Measurements from ENCODE around the gene MBD3L4. TPM values are rescaled to one million over a fixed set of nuclear protein-coding genes. Genes with fewer than 3 reads are reported as not detected.
"Not testable (repeated sequence)": the region's sequence is repeated elsewhere in the genome, so short reads cannot be mapped to it uniquely, and the experiment has no call there.

MBD3L4 gene
- polyA plus RNA-seq (2013, experiment 1 of 2) = not detected
- not detected for polyA plus RNA-seq (2013, experiment 2 of 2)

GRCh38 chr19:7040079-7040478, at the start of gene MBD3L4:
TSS of gene MBD3L4 (minus strand) at chr19:7040179. CDS start at chr19:7040144, 35 bp downstream.
- H3K4me3 ChIP-seq (ENCODE audit: extremely low read depth, insufficient read depth, low read length, poor library complexity, severe bottlenecking); H3K36me3 ChIP-seq (ENCODE audit: control insufficient read depth, insufficient read depth, low read length); H3K27ac ChIP-seq (ENCODE audit: low read depth, low read length, severe bottlenecking); H3K9me3 ChIP-seq (ENCODE audit: control insufficient read depth, low read length); H3K4me1 ChIP-seq (ENCODE audit: control insufficient read depth, insufficient read depth, low read length, poor library complexity, severe bottlenecking): not testable (repeated sequence)
- no CpG with 5 or more reads among the region's 9 CpGs for WGBS, 2 experiments (ENCODE audit: insufficient coverage in 2 of 2)

DNA sequence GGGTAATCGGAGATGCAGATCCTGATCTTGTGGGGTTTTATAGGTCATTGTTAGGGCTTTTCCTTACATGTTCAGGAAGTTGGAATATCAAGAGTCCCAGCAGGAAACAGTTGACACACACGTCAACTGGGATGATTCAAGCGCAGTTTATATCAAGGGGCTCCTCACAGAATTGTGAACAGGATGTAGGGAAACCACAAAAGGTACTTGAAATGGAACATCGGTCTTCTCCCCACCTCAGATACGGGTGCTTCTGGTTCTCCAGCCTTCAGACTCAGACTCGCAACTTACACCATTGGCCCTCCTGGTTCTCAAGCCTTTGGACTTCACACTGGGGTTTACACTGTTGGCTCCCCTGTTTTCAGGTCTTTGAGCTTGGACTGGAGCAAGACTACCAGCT, 49.0 kb upstream of the MBD3L4 start:
- Histone ChIP-seq H3K4me3 (ENCODE audit: extremely low read depth, insufficient read depth, low read length, poor library complexity, severe bottlenecking) (no peak overlapping the region), H3K27ac (ENCODE audit: low read depth, low read length, severe bottlenecking) (no peak overlapping the region), H3K9me3 (ENCODE audit: control insufficient read depth, low read length) (peaks cover 53% of the 10 kb centered on the region), H3K36me3 (ENCODE audit: control insufficient read depth, insufficient read depth, low read length) (peaks cover 50% of the 10 kb centered on the region), H3K4me1 (ENCODE audit: control insufficient read depth, insufficient read depth, low read length, poor library complexity, severe bottlenecking) (no peaks in the 10 kb centered on the region)
- WGBS, 2 experiments (ENCODE audit: insufficient coverage in 2 of 2) = 86 to 95% methylated on average over 6 of the region's 6 CpGs

GRCh38 chr19:7083076-7083956, 43.3 kb upstream of the MBD3L4 start:
- Histone ChIP-seq H3K9me3 (ENCODE audit: control insufficient read depth, low read length) (peaks cover 84% of the 10 kb centered on the region), H3K27ac (ENCODE audit: low read depth, low read length, severe bottlenecking) (no peak overlapping the region), H3K4me3 (ENCODE audit: extremely low read depth, insufficient read depth, low read length, poor library complexity, severe bottlenecking) (no peak overlapping the region), H3K4me1 (ENCODE audit: control insufficient read depth, insufficient read depth, low read length, poor library complexity, severe bottlenecking) (no peaks in the 10 kb centered on the region), H3K36me3 (ENCODE audit: control insufficient read depth, insufficient read depth, low read length) (peaks cover 77% of the 10 kb centered on the region)
- WGBS, 2 experiments (ENCODE audit: insufficient coverage in 2 of 2) = 95 to 98% methylated on average over 6 to 11 of the region's 15 CpGs

GRCh38 chr19:7078008-7078407, 38.0 kb upstream of the MBD3L4 start:
- H3K9me3 ChIP-seq (ENCODE audit: control insufficient read depth, low read length) = peaks cover 61% of the 10 kb centered on the region
- no peak overlapping the region for H3K27ac ChIP-seq (ENCODE audit: low read depth, low read length, severe bottlenecking)
- H3K4me1 ChIP-seq (ENCODE audit: control insufficient read depth, insufficient read depth, low read length, poor library complexity, severe bottlenecking) = no peaks in the 10 kb centered on the region
- H3K4me3 ChIP-seq (ENCODE audit: extremely low read depth, insufficient read depth, low read length, poor library complexity, severe bottlenecking) = no peak overlapping the region
- peaks cover 100% of the 10 kb centered on the region for H3K36me3 ChIP-seq (ENCODE audit: control insufficient read depth, insufficient read depth, low read length)
- WGBS, 2 experiments (ENCODE audit: insufficient coverage in 2 of 2) = 100% methylated on average over 1 of the region's 2 CpGs; no CpG with 5 or more reads in 1 of the 2 experiments

GRCh38 chr19:7076151-7076550, 36.2 kb upstream of the MBD3L4 start:
- WGBS, 2 experiments (ENCODE audit: insufficient coverage in 2 of 2) = 93 to 94% methylated on average over 4 to 5 of the region's 6 CpGs
- Histone ChIP-seq H3K27ac (ENCODE audit: low read depth, low read length, severe bottlenecking) (no peak overlapping the region), H3K4me3 (ENCODE audit: extremely low read depth, insufficient read depth, low read length, poor library complexity, severe bottlenecking) (no peak overlapping the region), H3K36me3 (ENCODE audit: control insufficient read depth, insufficient read depth, low read length) (peaks cover 98% of the 10 kb centered on the region), H3K4me1 (ENCODE audit: control insufficient read depth, insufficient read depth, low read length, poor library complexity, severe bottlenecking) (no peaks in the 10 kb centered on the region), H3K9me3 (ENCODE audit: control insufficient read depth, low read length) (peaks cover 43% of the 10 kb centered on the region)

- H3K27ac ChIP-seq (ENCODE audit: low read depth, low read length, severe bottlenecking) = no peak overlapping the region
- H3K4me3 ChIP-seq (ENCODE audit: extremely low read depth, insufficient read depth, low read length, poor library complexity, severe bottlenecking) = no peak overlapping the region
- WGBS, 2 experiments (ENCODE audit: insufficient coverage in 2 of 2) = 95 to 99% methylated on average over 19 to 26 of the region's 29 CpGs
- H3K4me1 ChIP-seq (ENCODE audit: control insufficient read depth, insufficient read depth, low read length, poor library complexity, severe bottlenecking) = no peaks in the 10 kb centered on the region
- peaks cover 29% of the 10 kb centered on the region for H3K9me3 ChIP-seq (ENCODE audit: control insufficient read depth, low read length)
- H3K36me3 ChIP-seq (ENCODE audit: control insufficient read depth, insufficient read depth, low read length) = peaks cover 92% of the 10 kb centered on the region
These were observed 34.8 kb upstream of the MBD3L4 start for GRCh38 chr19:7074705-7075282.

GRCh38 chr19:7072541-7072940, 32.6 kb upstream of the MBD3L4 start:
- H3K36me3 ChIP-seq (ENCODE audit: control insufficient read depth, insufficient read depth, low read length) = peaks cover 69% of the 10 kb centered on the region

DNA sequence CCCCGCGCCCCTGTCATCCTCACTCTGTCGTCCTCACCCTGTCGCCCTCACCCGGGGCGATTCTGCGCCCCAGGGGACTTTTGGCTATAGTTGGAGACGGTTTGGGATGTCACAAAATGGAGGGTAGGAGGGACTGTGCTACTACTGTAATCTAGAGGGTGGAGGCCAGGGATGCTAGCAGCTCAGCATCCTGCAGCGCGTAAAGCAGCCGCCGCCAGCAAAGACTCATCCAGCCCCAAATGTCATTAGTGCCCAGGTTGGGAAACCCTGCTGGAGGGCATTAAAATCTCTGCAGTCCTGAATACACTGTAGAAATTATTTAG, 29.9 kb upstream of the MBD3L4 start:
- WGBS, 2 experiments (ENCODE audit: insufficient coverage in 2 of 2) = 2 to 4% methylated on average over 6 to 7 of the region's 12 CpGs
- Histone ChIP-seq H3K4me3 (ENCODE audit: extremely low read depth, insufficient read depth, low read length, poor library complexity, severe bottlenecking) (peak overlapping the region; percentile 97), H3K4me1 (ENCODE audit: control insufficient read depth, insufficient read depth, low read length, poor library complexity, severe bottlenecking) (no peaks in the 10 kb centered on the region), H3K36me3 (ENCODE audit: control insufficient read depth, insufficient read depth, low read length) (peaks cover 43% of the 10 kb centered on the region), H3K9me3 (ENCODE audit: control insufficient read depth, low read length) (peaks cover 3% of the 10 kb centered on the region), H3K27ac (ENCODE audit: low read depth, low read length, severe bottlenecking) (peak overlapping the region; percentile 80)

More at GRCh38 chr19:7072541-7072940, 32.6 kb upstream of the MBD3L4 start:
- WGBS, 2 experiments (ENCODE audit: insufficient coverage in 2 of 2) = 91 to 97% methylated on average over 6 of the region's 6 CpGs
- H3K9me3 ChIP-seq (ENCODE audit: control insufficient read depth, low read length) = peaks cover 16% of the 10 kb centered on the region
- no peak overlapping the region for H3K4me3 ChIP-seq (ENCODE audit: extremely low read depth, insufficient read depth, low read length, poor library complexity, severe bottlenecking)
- H3K27ac ChIP-seq (ENCODE audit: low read depth, low read length, severe bottlenecking) = no peak overlapping the region
- no peaks in the 10 kb centered on the region for H3K4me1 ChIP-seq (ENCODE audit: control insufficient read depth, insufficient read depth, low read length, poor library complexity, severe bottlenecking)

DNA sequence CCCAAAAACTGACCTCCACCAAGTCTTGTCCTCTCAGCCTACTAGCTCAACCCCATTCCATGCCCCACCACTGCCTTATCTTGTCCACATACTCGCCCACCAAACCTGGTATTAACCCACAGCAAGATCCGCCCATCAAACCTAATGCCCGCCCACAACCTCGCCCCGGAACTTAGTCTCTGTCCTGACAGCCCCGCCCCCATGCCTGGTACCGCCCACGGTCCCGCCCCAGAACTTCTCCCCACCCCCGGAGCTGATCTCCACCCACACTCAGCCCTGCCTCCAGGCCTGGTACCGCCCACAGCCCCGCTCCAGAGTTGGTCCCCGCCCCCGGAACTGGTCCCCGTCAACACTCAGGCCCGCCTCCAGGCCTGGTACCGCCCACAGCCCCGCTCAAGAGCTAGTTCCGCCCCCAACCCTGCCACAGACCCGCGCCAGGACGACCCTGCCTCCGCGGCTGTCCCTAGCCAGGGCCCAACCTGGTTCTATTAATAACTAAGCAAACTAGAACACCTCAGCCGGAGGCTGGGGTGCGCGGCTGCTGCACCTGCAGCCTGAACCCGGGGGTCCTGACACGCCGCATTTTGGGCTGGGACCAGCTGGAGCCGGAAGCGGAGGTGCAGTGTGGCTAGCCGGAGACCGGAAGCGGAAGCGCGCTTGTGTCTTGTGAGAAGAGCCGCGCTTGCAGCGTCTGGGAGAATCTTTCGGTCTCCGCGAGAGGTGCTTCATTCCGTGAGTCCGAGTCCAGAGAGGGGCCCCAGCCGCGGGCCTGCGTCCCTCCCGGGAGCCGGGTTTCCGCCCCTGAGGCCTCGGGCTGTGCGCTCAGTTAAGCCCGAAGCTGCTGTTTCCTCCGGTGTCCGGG, 29.3 kb upstream of the MBD3L4 start, which contains the start of gene ZNF557:
TSS of gene ZNF557 (plus strand) at position 662 of the 862 bp plus-strand sequence. CDS start 5,372 bp downstream, outside the sequence.
- WGBS, 2 experiments (ENCODE audit: insufficient coverage in 2 of 2) = 1 to 3% methylated on average over 48 to 51 of the region's 56 CpGs
- H3K4me3 ChIP-seq (ENCODE audit: extremely low read depth, insufficient read depth, low read length, poor library complexity, severe bottlenecking) = peak within 1 kb of the TSS; percentile 97
- no peaks in the 10 kb centered on the region for H3K4me1 ChIP-seq (ENCODE audit: control insufficient read depth, insufficient read depth, low read length, poor library complexity, severe bottlenecking)
- peaks cover 37% of the 10 kb centered on the region for H3K36me3 ChIP-seq (ENCODE audit: control insufficient read depth, insufficient read depth, low read length)
- H3K9me3 ChIP-seq (ENCODE audit: control insufficient read depth, low read length) = peaks cover 4% of the 10 kb centered on the region
- H3K27ac ChIP-seq (ENCODE audit: low read depth, low read length, severe bottlenecking) = peak within 1 kb of the TSS; percentile 80

DNA sequence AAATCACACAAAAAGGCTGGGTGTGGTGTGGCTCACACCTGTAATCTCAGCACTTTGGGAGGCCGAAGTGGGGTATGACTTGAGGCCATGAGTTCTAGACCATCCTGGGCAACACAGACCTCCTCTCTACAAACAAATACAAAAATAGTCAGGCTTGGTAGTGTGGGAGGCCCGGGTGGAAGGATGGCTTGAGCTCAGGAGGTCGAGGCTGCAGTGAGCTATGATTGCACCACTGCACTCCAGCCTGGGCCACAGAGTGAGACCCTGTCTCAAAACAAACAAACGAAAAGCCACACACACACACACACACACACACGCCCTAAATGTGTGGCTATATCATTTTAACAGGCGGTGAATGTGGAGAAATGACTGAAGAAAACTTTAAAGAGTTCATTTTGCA, 28.6 kb upstream of the MBD3L4 start:
- Histone ChIP-seq H3K4me3 (ENCODE audit: extremely low read depth, insufficient read depth, low read length, poor library complexity, severe bottlenecking) (peak overlapping the region; percentile 97), H3K4me1 (ENCODE audit: control insufficient read depth, insufficient read depth, low read length, poor library complexity, severe bottlenecking) (no peaks in the 10 kb centered on the region), H3K27ac (ENCODE audit: low read depth, low read length, severe bottlenecking) (no peak overlapping the region), H3K36me3 (ENCODE audit: control insufficient read depth, insufficient read depth, low read length) (peaks cover 30% of the 10 kb centered on the region), H3K9me3 (ENCODE audit: control insufficient read depth, low read length) (peaks cover 7% of the 10 kb centered on the region)
- 90% methylated on average over 2 of the region's 6 CpGs; no CpG with 5 or more reads in 1 of the 2 experiments for WGBS, 2 experiments (ENCODE audit: insufficient coverage in 2 of 2)

All from mesodermal cell (in vitro differentiated cells).